HG03520 (cell line): ENCODE data around the gene IZUMO1.
"Not testable (repeated sequence)": the region's sequence is repeated elsewhere in the genome, so short reads cannot be mapped to it uniquely, and the experiment has no call there.

Experiments used
- ATAC-seq: cut with Tn5 transposase; IDR thresholded peaks from one replicate; pipeline ENCODE4 v1.9.1; 2021; ENCODE audit warnings: mild to moderate bottlenecking, moderate library complexity; ENCODE audit not compliant: unreplicated experiment

IZUMO1 gene

GRCh38 chr19:48738557-48739403, 7.9 kb downstream of the IZUMO1 start:
- peak; percentile 86 for ATAC-seq

GRCh38 chr19:48737360-48737998, 9.2 kb downstream of the IZUMO1 start:
- no peak for ATAC-seq

GRCh38 chr19:48735031-48735615, 11.6 kb downstream of the IZUMO1 start:
- no peak for ATAC-seq

- no peak for ATAC-seq
Measured at GRCh38 chr19:48734625-48735024, 12.1 kb downstream of the IZUMO1 start.

- ATAC-seq, result no peak
Measured at GRCh38 chr19:48731452-48731851, 15.3 kb downstream of the IZUMO1 start.

GRCh38 chr19:48728911-48729664, 17.6 kb downstream of the IZUMO1 start:
- no peak for ATAC-seq

GRCh38 chr19:48726556-48726955, 20.2 kb downstream of the IZUMO1 start:
- ATAC-seq, result no peak

GRCh38 chr19:48724796-48725753, 21.6 kb downstream of the IZUMO1 start:
- ATAC-seq, result no peak

- no peak for ATAC-seq
Measured at GRCh38 chr19:48722196-48722708, 24.5 kb downstream of the IZUMO1 start.

- peak; percentile 67 for ATAC-seq
Measured at GRCh38 chr19:48720613-48721296, 26.0 kb downstream of the IZUMO1 start.

- no peak for ATAC-seq
Measured at GRCh38 chr19:48720251-48720612, 26.5 kb downstream of the IZUMO1 start.

GRCh38 chr19:48719263-48720171, 27.2 kb downstream of the IZUMO1 start, which contains the start of gene MAMSTR:
TSS of gene MAMSTR (minus strand) at chr19:48719725. CDS start at chr19:48719031, 694 bp downstream.
- ATAC-seq, result no peak

- ATAC-seq, result no peak
Measured at GRCh38 chr19:48718711-48719231, 27.9 kb downstream of the IZUMO1 start.

- ATAC-seq, result not testable (repeated sequence)
Measured at GRCh38 chr19:48718106-48718505, 28.6 kb downstream of the IZUMO1 start.

GRCh38 chr19:48716562-48717291, 30.0 kb downstream of the IZUMO1 start:
- no peak for ATAC-seq

GRCh38 chr19:48715681-48716171, 31.0 kb downstream of the IZUMO1 start:
- no peak for ATAC-seq
